ACC112 (cell line): ENCODE results near the gene LPCAT1.
"Not testable (repeated sequence)": the region's sequence is repeated elsewhere in the genome, so short reads cannot be mapped to it uniquely, and the experiment has no call there.

ENCODE experiments used
- H2AFZ ChIP-seq: fragments of 200-600 bp; sonication (generic); one replicate; pipeline ENCODE4 v1.6.0; 2017; ENCODE audit warnings: antibody characterized with exemption, low read length; ENCODE audit not compliant: unreplicated experiment
- H3K27ac ChIP-seq: fragments of 200-600 bp; sonication (generic); 2 replicates; pipeline ENCODE4 v1.5.1; 2014; ENCODE audit warnings: low read depth, mild to moderate bottlenecking, antibody characterized with exemption, low read length, moderate library complexity
- H3K27me3 ChIP-seq: fragments of 200-600 bp; sonication (generic); 2 replicates; pipeline ENCODE4 v1.6.1; 2014; ENCODE audit warnings: mild to moderate bottlenecking, antibody characterized with exemption, low read length, moderate library complexity, mixed read lengths; ENCODE audit not compliant: insufficient read depth
- H3K36me3 ChIP-seq: fragments of 200-600 bp; sonication (generic); 2 replicates; pipeline ENCODE4 v1.6.1; 2016; ENCODE audit warnings: mild to moderate bottlenecking, antibody characterized with exemption, low read length, moderate library complexity, mixed read lengths; ENCODE audit not compliant: insufficient read depth
- H3K4me1 ChIP-seq: fragments of 200-600 bp; sonication (generic); one replicate; pipeline ENCODE4 v1.6.1; 2016; ENCODE audit warnings: low read length, mixed read lengths; ENCODE audit not compliant: insufficient read depth, unreplicated experiment, control insufficient read depth
- H3K4me3 ChIP-seq: fragments of 200-600 bp; sonication (generic); 2 replicates; pipeline ENCODE4 v1.5.1; 2014; ENCODE audit warnings: mild to moderate bottlenecking, low read depth, low read length
- H3K79me2 ChIP-seq: fragments of 200-600 bp; sonication (generic); one replicate; pipeline ENCODE4 v1.6.0; 2016; ENCODE audit warnings: low read length; ENCODE audit not compliant: control insufficient read depth, unreplicated experiment, insufficient read depth

Gene LPCAT1

GRCh38 chr5:1545805-1546355 lies 22.1 kb upstream of the LPCAT1 start:
- H3K79me2 ChIP-seq: no peaks in the 10 kb centered on the region
- peaks cover 24% of the 10 kb centered on the region for H3K4me1 ChIP-seq
- no peak overlapping the region for H2AFZ ChIP-seq
- H3K27me3 ChIP-seq: no peaks in the 10 kb centered on the region
- H3K4me3 ChIP-seq: no peak overlapping the region
- no peak overlapping the region for H3K27ac ChIP-seq
- no peaks in the 10 kb centered on the region for H3K36me3 ChIP-seq

- H3K36me3 ChIP-seq: no peaks in the 10 kb centered on the region
- no peak overlapping the region for H2AFZ ChIP-seq
- H3K27ac ChIP-seq: no peak overlapping the region
- no peaks in the 10 kb centered on the region for H3K27me3 ChIP-seq
- H3K4me1 ChIP-seq: peaks cover 24% of the 10 kb centered on the region
- no peak overlapping the region for H3K4me3 ChIP-seq
- H3K79me2 ChIP-seq: no peaks in the 10 kb centered on the region
Measured at GRCh38 chr5:1545126-1545804, 21.5 kb upstream of the LPCAT1 start.

GRCh38 chr5:1544294-1544961 lies 20.7 kb upstream of the LPCAT1 start:
- H2AFZ ChIP-seq: no peak overlapping the region
- peaks cover 24% of the 10 kb centered on the region for H3K4me1 ChIP-seq
- H3K4me3 ChIP-seq: no peak overlapping the region
- no peaks in the 10 kb centered on the region for H3K36me3 ChIP-seq
- no peaks in the 10 kb centered on the region for H3K79me2 ChIP-seq
- H3K27ac ChIP-seq: no peak overlapping the region
- H3K27me3 ChIP-seq: no peaks in the 10 kb centered on the region

GRCh38 chr5:1543398-1544293 lies 19.9 kb upstream of the LPCAT1 start:
- H3K27ac ChIP-seq: no peak overlapping the region
- peaks cover 24% of the 10 kb centered on the region for H3K4me1 ChIP-seq
- H2AFZ ChIP-seq: no peak overlapping the region
- H3K79me2 ChIP-seq: no peaks in the 10 kb centered on the region
- H3K36me3 ChIP-seq: no peaks in the 10 kb centered on the region
- no peaks in the 10 kb centered on the region for H3K27me3 ChIP-seq
- no peak overlapping the region for H3K4me3 ChIP-seq

- H3K4me3 ChIP-seq: no peak overlapping the region
- H3K4me1 ChIP-seq: peaks cover 24% of the 10 kb centered on the region
- H3K36me3 ChIP-seq: no peaks in the 10 kb centered on the region
- H3K27ac ChIP-seq: 0 out of 2 replicates have a peak overlapping the region, but pooled peaks have one; percentile 42
- H3K79me2 ChIP-seq: no peaks in the 10 kb centered on the region
- no peaks in the 10 kb centered on the region for H3K27me3 ChIP-seq
- no peak overlapping the region for H2AFZ ChIP-seq
Measured at GRCh38 chr5:1542781-1543180, 19.0 kb upstream of the LPCAT1 start.

- Histone ChIP-seq H3K4me3 (no peak overlapping the region), H3K27ac (no peak overlapping the region), H3K4me1 (peaks cover 25% of the 10 kb centered on the region), H3K79me2 (no peaks in the 10 kb centered on the region), H3K36me3 (no peaks in the 10 kb centered on the region), H3K27me3 (no peaks in the 10 kb centered on the region), H2AFZ (no peak overlapping the region)
Measured at GRCh38 chr5:1541702-1542400, 18.1 kb upstream of the LPCAT1 start.

GRCh38 chr5:1540831-1541701 lies 17.3 kb upstream of the LPCAT1 start:
- Histone ChIP-seq H3K79me2 (no peaks in the 10 kb centered on the region), H3K4me1 (peaks cover 25% of the 10 kb centered on the region), H3K4me3 (no peak overlapping the region), H3K27ac (no peak overlapping the region), H3K36me3 (no peaks in the 10 kb centered on the region), H3K27me3 (no peaks in the 10 kb centered on the region), H2AFZ (no peak overlapping the region)

- peaks cover 29% of the 10 kb centered on the region for H3K4me1 ChIP-seq
- no peaks in the 10 kb centered on the region for H3K79me2 ChIP-seq
- H3K36me3 ChIP-seq: no peaks in the 10 kb centered on the region
- H3K4me3 ChIP-seq: no peak overlapping the region
- no peak overlapping the region for H2AFZ ChIP-seq
- H3K27ac ChIP-seq: no peak overlapping the region
- no peaks in the 10 kb centered on the region for H3K27me3 ChIP-seq
Measured at GRCh38 chr5:1540166-1540565, 16.4 kb upstream of the LPCAT1 start.

- peaks cover 28% of the 10 kb centered on the region for H3K4me1 ChIP-seq
- H3K27ac ChIP-seq, H3K36me3 ChIP-seq: not testable (repeated sequence)
Measured at GRCh38 chr5:1539393-1540161, 15.8 kb upstream of the LPCAT1 start.

More at GRCh38 chr5:1539393-1540161, 15.8 kb upstream of the LPCAT1 start:
- H3K27me3 ChIP-seq, H3K79me2 ChIP-seq, H3K4me3 ChIP-seq, H2AFZ ChIP-seq: not testable (repeated sequence)
